ENCODE data around the gene DACH1.
A peak's percentile ranks its signal among the peaks of the same experiment; 100 is the strongest.

DACH1 gene

DNA sequence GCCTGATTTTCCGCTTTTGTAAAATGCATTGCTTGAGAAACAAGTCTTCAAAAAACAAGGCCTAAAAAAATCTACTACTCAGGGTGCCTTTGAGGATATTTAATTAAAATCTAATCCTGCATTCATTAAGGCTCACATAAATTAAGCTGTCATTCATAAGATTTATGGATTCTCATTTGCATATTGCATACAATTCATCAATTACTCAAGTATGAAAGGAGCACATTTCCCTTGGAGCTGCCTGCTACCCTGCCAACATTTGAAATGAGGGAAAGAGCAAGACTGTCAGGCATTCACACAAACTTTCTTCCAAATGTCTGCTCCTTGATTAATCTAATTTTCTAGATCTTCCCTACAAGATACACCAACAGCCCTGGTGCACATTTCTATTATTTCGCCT lies 140.0 kb downstream of the DACH1 start:
- H4K8ac ChIP-seq (ENCODE audit: low read length) = no peak overlapping the region
- H2BK5ac ChIP-seq (ENCODE audit: low read depth, low read length, poor library complexity, severe bottlenecking) = no peak overlapping the region
- H3K27ac ChIP-seq (ENCODE audit: low read length, poor library complexity, severe bottlenecking) = no peak overlapping the region
- H3K4ac ChIP-seq (ENCODE audit: low read depth in 1 of 2, low read length in 2 of 2) = no peak overlapping the region
- no peak overlapping the region for H2BK12ac ChIP-seq (ENCODE audit: low read length in 2 of 2)
- no peak for DNase-seq
- no peak overlapping the region for H3K9ac ChIP-seq (ENCODE audit: low read length)
- H2AK5ac ChIP-seq (ENCODE audit: low read length, severe bottlenecking) = no peak overlapping the region
- no peak overlapping the region for H3K4me2 ChIP-seq (ENCODE audit: low read length, poor library complexity, severe bottlenecking)
- no peak overlapping the region for H4K91ac ChIP-seq (ENCODE audit: low read length)
- H3K27me3 ChIP-seq (ENCODE audit: control insufficient read depth in 1 of 2, insufficient read depth in 1 of 2, low read length in 2 of 2) = no peaks in the 10 kb centered on the region
- no peaks in the 10 kb centered on the region for H3K79me1 ChIP-seq (replicated peaks; ENCODE audit: low read length, poor library complexity, severe bottlenecking)
- no peak overlapping the region for H3K14ac ChIP-seq (ENCODE audit: low read length in 2 of 2)
- no peak overlapping the region for H3K4me3 ChIP-seq (ENCODE audit: insufficient read depth in 1 of 2, low read depth in 1 of 2, low read length in 2 of 2)
- no peaks in the 10 kb centered on the region for H3K9me3 ChIP-seq (ENCODE audit: control insufficient read depth, low read length)
- no peak overlapping the region for H3K23ac ChIP-seq (ENCODE audit: low read length in 2 of 2)
- no peaks in the 10 kb centered on the region for H3K36me3 ChIP-seq (ENCODE audit: control insufficient read depth in 1 of 2, insufficient read depth in 2 of 2, low read depth in 1 of 2, low read length in 2 of 2)
- no CpG with 5 or more reads among the region's 2 CpGs for WGBS
- no peak overlapping the region for H2BK15ac ChIP-seq (ENCODE audit: low read depth, poor library complexity, severe bottlenecking)
- H3K4me1 ChIP-seq (ENCODE audit: control insufficient read depth, insufficient read depth, low read depth, low read length) = no peaks in the 10 kb centered on the region
- no peak overlapping the region for H2BK120ac ChIP-seq (ENCODE audit: low read depth, low read length)
- H2AFZ ChIP-seq (ENCODE audit: low read depth, low read length) = no peak overlapping the region
- no peak overlapping the region for H3K18ac ChIP-seq (ENCODE audit: low read depth in 1 of 2, low read length in 2 of 2)

DNA sequence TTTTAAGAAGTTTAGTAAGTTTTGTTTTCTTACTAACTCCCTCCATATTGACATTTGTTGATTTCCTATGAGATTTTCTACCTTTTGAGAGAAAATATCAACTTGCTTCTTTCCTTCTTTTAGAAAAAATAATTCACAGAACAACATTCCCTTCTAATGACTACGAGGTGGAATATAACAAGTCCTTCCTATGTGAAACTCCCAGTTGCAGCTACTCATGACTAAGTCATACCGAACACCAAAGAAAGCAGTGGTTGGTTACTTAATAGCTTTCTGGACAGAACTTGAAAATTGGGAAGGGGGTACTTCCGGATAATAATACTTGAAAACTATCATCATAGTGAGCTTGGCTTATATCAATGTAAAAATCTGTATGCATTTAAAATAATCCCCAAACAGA lies 144.8 kb downstream of the DACH1 start:
- Histone ChIP-seq H4K8ac (ENCODE audit: low read length) (no peak overlapping the region), H2BK120ac (ENCODE audit: low read depth, low read length) (no peak overlapping the region), H3K18ac (ENCODE audit: low read depth in 1 of 2, low read length in 2 of 2) (no peak overlapping the region), H3K4me2 (ENCODE audit: low read length, poor library complexity, severe bottlenecking) (no peak overlapping the region), H2AFZ (ENCODE audit: low read depth, low read length) (no peak overlapping the region), H2AK5ac (ENCODE audit: low read length, severe bottlenecking) (no peak overlapping the region), H3K36me3 (ENCODE audit: control insufficient read depth in 1 of 2, insufficient read depth in 2 of 2, low read depth in 1 of 2, low read length in 2 of 2) (no peaks in the 10 kb centered on the region), H2BK5ac (ENCODE audit: low read depth, low read length, poor library complexity, severe bottlenecking) (no peak overlapping the region), H3K4ac (ENCODE audit: low read depth in 1 of 2, low read length in 2 of 2) (no peak overlapping the region), H4K91ac (ENCODE audit: low read length) (no peak overlapping the region), H3K27me3 (ENCODE audit: control insufficient read depth in 1 of 2, insufficient read depth in 1 of 2, low read length in 2 of 2) (no peaks in the 10 kb centered on the region), H3K4me3 (ENCODE audit: insufficient read depth in 1 of 2, low read depth in 1 of 2, low read length in 2 of 2) (no peak overlapping the region), H3K27ac (ENCODE audit: low read length, poor library complexity, severe bottlenecking) (no peak overlapping the region), H2BK15ac (ENCODE audit: low read depth, poor library complexity, severe bottlenecking) (no peak overlapping the region), H3K9me3 (ENCODE audit: control insufficient read depth, low read length) (no peaks in the 10 kb centered on the region), H2BK12ac (ENCODE audit: low read length in 2 of 2) (no peak overlapping the region), H3K79me1 (replicated peaks; ENCODE audit: low read length, poor library complexity, severe bottlenecking) (no peaks in the 10 kb centered on the region), H3K14ac (ENCODE audit: low read length in 2 of 2) (no peak overlapping the region), H3K23ac (ENCODE audit: low read length in 2 of 2) (no peak overlapping the region), H3K9ac (ENCODE audit: low read length) (no peak overlapping the region), H3K4me1 (ENCODE audit: control insufficient read depth, insufficient read depth, low read depth, low read length) (no peaks in the 10 kb centered on the region)
- DNase-seq = peak; percentile 49
- WGBS = 57% methylated on average over 1 of the region's 3 CpGs

DNA sequence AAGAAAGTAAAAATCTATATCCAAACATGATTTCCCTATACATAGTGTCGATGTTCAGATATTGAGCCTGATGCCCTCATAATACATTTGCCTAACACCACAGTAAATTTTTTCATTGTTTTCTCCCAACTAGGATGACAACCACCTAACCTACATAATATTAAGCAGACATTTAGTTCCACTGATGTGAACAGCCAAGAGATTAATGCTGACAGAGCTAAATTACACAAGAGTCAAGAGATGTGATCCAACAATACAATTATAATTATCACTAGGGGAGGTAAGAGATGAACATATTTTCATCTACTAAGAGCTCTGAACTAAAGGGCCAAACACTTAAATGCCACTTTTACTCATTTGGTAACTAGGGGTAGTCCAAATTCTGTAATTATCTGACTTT lies 145.9 kb downstream of the DACH1 start:
- Histone ChIP-seq H3K4me2 (ENCODE audit: low read length, poor library complexity, severe bottlenecking) (no peak overlapping the region), H2BK5ac (ENCODE audit: low read depth, low read length, poor library complexity, severe bottlenecking) (no peak overlapping the region), H2BK15ac (ENCODE audit: low read depth, poor library complexity, severe bottlenecking) (no peak overlapping the region), H4K8ac (ENCODE audit: low read length) (no peak overlapping the region), H3K9ac (ENCODE audit: low read length) (no peak overlapping the region), H3K4me3 (ENCODE audit: insufficient read depth in 1 of 2, low read depth in 1 of 2, low read length in 2 of 2) (no peak overlapping the region), H2BK120ac (ENCODE audit: low read depth, low read length) (no peak overlapping the region), H3K27me3 (ENCODE audit: control insufficient read depth in 1 of 2, insufficient read depth in 1 of 2, low read length in 2 of 2) (no peaks in the 10 kb centered on the region), H4K91ac (ENCODE audit: low read length) (no peak overlapping the region), H3K14ac (ENCODE audit: low read length in 2 of 2) (no peak overlapping the region), H3K36me3 (ENCODE audit: control insufficient read depth in 1 of 2, insufficient read depth in 2 of 2, low read depth in 1 of 2, low read length in 2 of 2) (no peaks in the 10 kb centered on the region), H3K18ac (ENCODE audit: low read depth in 1 of 2, low read length in 2 of 2) (no peak overlapping the region), H3K79me1 (replicated peaks; ENCODE audit: low read length, poor library complexity, severe bottlenecking) (no peaks in the 10 kb centered on the region), H3K9me3 (ENCODE audit: control insufficient read depth, low read length) (no peaks in the 10 kb centered on the region), H3K4me1 (ENCODE audit: control insufficient read depth, insufficient read depth, low read depth, low read length) (no peaks in the 10 kb centered on the region), H3K4ac (ENCODE audit: low read depth in 1 of 2, low read length in 2 of 2) (no peak overlapping the region), H3K23ac (ENCODE audit: low read length in 2 of 2) (no peak overlapping the region), H3K27ac (ENCODE audit: low read length, poor library complexity, severe bottlenecking) (no peak overlapping the region), H2BK12ac (ENCODE audit: low read length in 2 of 2) (no peak overlapping the region), H2AK5ac (ENCODE audit: low read length, severe bottlenecking) (no peak overlapping the region), H2AFZ (ENCODE audit: low read depth, low read length) (no peak overlapping the region)
- DNase-seq = no peak
- WGBS = 98% methylated on average over 1 of the region's 1 CpG

DNA sequence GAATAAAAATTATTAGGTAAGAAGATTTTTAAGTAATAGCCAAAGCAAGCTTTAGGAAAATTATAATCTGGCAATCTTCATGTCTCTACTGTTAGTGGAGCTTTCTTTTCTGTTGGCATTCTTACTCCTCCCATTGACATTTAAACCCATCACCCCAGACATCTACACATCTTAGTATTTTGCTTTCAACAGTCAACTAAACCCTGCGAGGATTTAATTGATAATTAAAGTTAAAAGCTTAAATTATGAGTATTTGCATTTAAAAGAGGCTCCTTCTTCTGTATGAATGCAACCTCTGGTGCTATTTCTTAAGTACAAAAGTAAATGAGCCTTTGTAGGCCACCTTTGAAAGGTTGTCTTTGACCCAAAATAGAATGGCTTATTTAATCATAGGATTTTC lies 148.1 kb downstream of the DACH1 start:
- Histone ChIP-seq H2BK15ac (ENCODE audit: low read depth, poor library complexity, severe bottlenecking) (no peak overlapping the region), H3K27me3 (ENCODE audit: control insufficient read depth in 1 of 2, insufficient read depth in 1 of 2, low read length in 2 of 2) (no peaks in the 10 kb centered on the region)

More for the DNA sequence above, 148.1 kb downstream of the DACH1 start:
- no peak overlapping the region for H3K4me3 ChIP-seq (ENCODE audit: insufficient read depth in 1 of 2, low read depth in 1 of 2, low read length in 2 of 2)
- DNase-seq = no peak
- H2BK5ac ChIP-seq (ENCODE audit: low read depth, low read length, poor library complexity, severe bottlenecking) = no peak overlapping the region
- no CpG with 5 or more reads among the region's 1 CpG for WGBS
- no peak overlapping the region for H4K91ac ChIP-seq (ENCODE audit: low read length)
- no peak overlapping the region for H3K4me2 ChIP-seq (ENCODE audit: low read length, poor library complexity, severe bottlenecking)
- H3K27ac ChIP-seq (ENCODE audit: low read length, poor library complexity, severe bottlenecking) = no peak overlapping the region
- H3K9ac ChIP-seq (ENCODE audit: low read length) = no peak overlapping the region
- no peak overlapping the region for H2BK120ac ChIP-seq (ENCODE audit: low read depth, low read length)
- H3K79me1 ChIP-seq (replicated peaks; ENCODE audit: low read length, poor library complexity, severe bottlenecking) = no peaks in the 10 kb centered on the region
- no peaks in the 10 kb centered on the region for H3K4me1 ChIP-seq (ENCODE audit: control insufficient read depth, insufficient read depth, low read depth, low read length)
- no peak overlapping the region for H4K8ac ChIP-seq (ENCODE audit: low read length)
- no peak overlapping the region for H3K18ac ChIP-seq (ENCODE audit: low read depth in 1 of 2, low read length in 2 of 2)
- H3K14ac ChIP-seq (ENCODE audit: low read length in 2 of 2) = no peak overlapping the region
- no peak overlapping the region for H2AK5ac ChIP-seq (ENCODE audit: low read length, severe bottlenecking)
- H3K4ac ChIP-seq (ENCODE audit: low read depth in 1 of 2, low read length in 2 of 2) = no peak overlapping the region
- no peaks in the 10 kb centered on the region for H3K36me3 ChIP-seq (ENCODE audit: control insufficient read depth in 1 of 2, insufficient read depth in 2 of 2, low read depth in 1 of 2, low read length in 2 of 2)
- no peaks in the 10 kb centered on the region for H3K9me3 ChIP-seq (ENCODE audit: control insufficient read depth, low read length)
- H2AFZ ChIP-seq (ENCODE audit: low read depth, low read length) = no peak overlapping the region
- no peak overlapping the region for H3K23ac ChIP-seq (ENCODE audit: low read length in 2 of 2)
- no peak overlapping the region for H2BK12ac ChIP-seq (ENCODE audit: low read length in 2 of 2)

Measured in mesenchymal stem cell (in vitro differentiated cells and primary cell).